HCT116 (cell line): Measurements from ENCODE around the gene ACOT12. TPM values are rescaled to one million over a fixed set of nuclear protein-coding genes. Genes with fewer than 3 reads are reported as not detected.

Experiments
- ATAC-seq: fragments of 200-7000 bp; cut with Tn5 transposase; 2 replicates; pipeline ENCODE4 v1.9.1; 2020; ENCODE audit warnings: mild to moderate bottlenecking, moderate library complexity
- BruUV-seq: library from RNA; stranded (reverse); fragments of 400-500 nt; replicated peaks from 2 replicates; lab custom pipeline; 2021; lab: Mats Ljungman, UMichigan
- CTCF ChIA-PET: fragments of 300-600 bp; sonication (Branson Sonifier 250); formaldehyde crosslinking; loops from one replicate; lab custom pipeline; 2021; ENCODE audit warnings: antibody characterized with exemption; lab: Charles Lee
- POLR2A ChIA-PET: fragments of 300-600, 350-600 bp; sonication (Branson Sonifier 250); formaldehyde crosslinking; loops from one replicate; lab custom pipeline; 2021; ENCODE audit warnings: antibody characterized with exemption; lab: Charles Lee
- RAD21 ChIA-PET, 2 experiments: fragments of 300-600 bp; sonication (Branson Sonifier 250); formaldehyde crosslinking; loops; one replicate each; lab custom pipeline; 2023; ENCODE audit warnings: low total read pairs in 2 of 2; ENCODE audit not compliant: uncharacterized antibody in 2 of 2, unreplicated experiment in 2 of 2, low non-redundant PET in 1 of 2; lab: Charles Lee
- DNase-seq: peaks from one replicate; pipeline ENCODE4 v3.0.0-alpha.2; 2010; ENCODE audit warnings: low read depth, low spot score
- H2AFZ ChIP-seq: fragments of 200-600 bp; shearing (Covaris generic), sonication (generic); 2 replicates; pipeline ENCODE4 v1.6.1; 2017; ENCODE audit warnings: low read depth, mixed run types, mixed read lengths, antibody characterized with exemption, low read length; ENCODE audit not compliant: poor library complexity, severe bottlenecking
- H3K27ac ChIP-seq: 2 replicates; pipeline ENCODE4 v1.5.1; 2012; ENCODE audit warnings: low read depth, low read length
- H3K27me3 ChIP-seq: fragments of 200-600 bp; sonication (generic); 2 replicates; pipeline ENCODE4 v1.6.1; 2016; ENCODE audit warnings: mixed run types, low read length, mixed read lengths; ENCODE audit not compliant: insufficient read depth
- H3K36me3 ChIP-seq, 2 experiments: fragments of 200-500 bp in 1 of 2; fragments of 200-600 bp in 1 of 2; sonication (Bioruptor generic) in 1 of 2; sonication (generic) in 1 of 2; 2 replicates each; pipeline versions ENCODE4 v1.5.1 to v1.6.1; 2014 to 2016; ENCODE audit warnings: low read length in 2 of 2, inconsistent platforms in 1 of 2, mixed read lengths in 1 of 2, mixed run types in 1 of 2; ENCODE audit not compliant: insufficient read depth in 2 of 2, control insufficient read depth in 1 of 2
- H3K4me1 ChIP-seq, 2 experiments: fragments of 200-600 bp in 1 of 2; sonication (generic) in 1 of 2; 2 replicates each; pipeline versions ENCODE4 v1.5.1 to v1.6.1; 2012 to 2017; ENCODE audit warnings: low read length in 2 of 2, inconsistent platforms in 1 of 2, mild to moderate bottlenecking in 1 of 2, mixed read lengths in 1 of 2, mixed run types in 1 of 2, moderate library complexity in 1 of 2; ENCODE audit not compliant: insufficient read depth in 2 of 2, control insufficient read depth in 1 of 2
- H3K4me2 ChIP-seq: fragments of 200-600 bp; sonication (generic); 2 replicates; pipeline ENCODE4 v1.6.1; 2017; ENCODE audit warnings: mixed run types, low read length, mixed read lengths
- H3K4me3 ChIP-seq, 2 experiments: fragments of 200-600 bp in 1 of 2; sonication (generic) in 1 of 2; replicated peaks in 1 of 2; 2 replicates each; pipeline ENCODE4 v1.5.1; 2011 to 2016; ENCODE audit warnings: low read length in 2 of 2, control low read depth in 1 of 2, low read depth in 1 of 2, mild to moderate bottlenecking in 1 of 2, mixed read lengths in 1 of 2, mixed run types in 1 of 2
- H3K79me2 ChIP-seq: fragments of 200-600 bp; sonication (generic); 2 replicates; pipeline ENCODE4 v1.6.1; 2017; ENCODE audit warnings: mild to moderate bottlenecking, mixed run types, low read length, moderate library complexity, mixed read lengths; ENCODE audit not compliant: insufficient read depth
- H3K9ac ChIP-seq: fragments of 200-600 bp; sonication (generic); 2 replicates; pipeline ENCODE4 v1.6.1; 2016; ENCODE audit warnings: low read length, mixed read lengths
- H3K9me2 ChIP-seq: fragments of 200-600 bp; sonication (generic), shearing (Covaris generic); 2 replicates; pipeline ENCODE4 v1.6.1; 2017; ENCODE audit warnings: mixed run types, mild to moderate bottlenecking, moderate library complexity; ENCODE audit not compliant: insufficient read depth
- H3K9me3 ChIP-seq, 2 experiments: fragments of 200-500 bp in 1 of 2; fragments of 200-600 bp in 1 of 2; sonication (Bioruptor generic) in 1 of 2; sonication (generic) in 1 of 2; 2 replicates each; pipeline ENCODE4 v1.6.1; 2014 to 2017; ENCODE audit warnings: low read length in 2 of 2, mixed read lengths in 2 of 2, inconsistent platforms in 1 of 2, low read depth in 1 of 2, mild to moderate bottlenecking in 1 of 2, mixed run types in 1 of 2, moderate library complexity in 1 of 2; ENCODE audit not compliant: control insufficient read depth in 1 of 2, insufficient read depth in 1 of 2
- H4K20me1 ChIP-seq: fragments of 200-600 bp; sonication (generic), shearing (Covaris generic); 2 replicates; pipeline ENCODE4 v1.6.1; 2017; ENCODE audit warnings: mixed run types, mild to moderate bottlenecking, moderate library complexity; ENCODE audit not compliant: insufficient read depth
- CBX3 ChIP-seq: IDR thresholded peaks from 2 replicates; pipeline ENCODE4 v1.6.1; 2012; ENCODE audit warnings: low read depth
- CTCF ChIP-seq, 3 experiments: fragments of 200-600 bp in 1 of 3; sonication (generic) in 1 of 3; IDR thresholded peaks in 2 of 3; conservative IDR thresholded peaks in 1 of 3; 2 replicates each; pipeline ENCODE4 v1.5.1; 2012 to 2017; ENCODE audit warnings: low read depth in 2 of 3, low read length in 2 of 3, antibody characterized with exemption in 1 of 3, borderline replicate concordance in 1 of 3, control low read depth in 1 of 3, mild to moderate bottlenecking in 1 of 3, mixed read lengths in 1 of 3, mixed run types in 1 of 3, moderate library complexity in 1 of 3; ENCODE audit not compliant: insufficient read depth in 1 of 3
- TCF7L2 ChIP-seq: IDR thresholded peaks from 2 replicates; pipeline ENCODE4 v1.7.0; 2011; ENCODE audit warnings: borderline replicate concordance, inconsistent platforms; ENCODE audit not compliant: insufficient read depth, insufficient read length; ENCODE audit errors: extremely low read depth
- intact Hi-C: fragments of 100-400 bp; cut with micrococcal nuclease; formaldehyde crosslinking; loops from 2 replicates; pipeline ENCODE4 v1.10.0; 2022
- total RNA-seq: library from RNA; stranded (reverse); gene quantifications from one replicate; pipeline ENCODE4 v1.2.1, GENCODE V29; 2021; ENCODE audit not compliant: unreplicated experiment
- TF ChIP-seq, protein P1 (sequence below): IDR thresholded peaks from 2 replicates; pipeline ENCODE4 v1.6.1; 2011; ENCODE audit warnings: mild to moderate bottlenecking, low read length, moderate library complexity; ENCODE audit not compliant: insufficient replicate concordance; ENCODE audit errors: extremely low read depth

ACOT12 gene
- total RNA-seq, 1 experiment from 2014 or later: not detected

GRCh38 chr5:81337803-81338202, 56.1 kb downstream of the ACOT12 start:
- no peak for DNase-seq
- intact Hi-C loops: no loop called here
- POLR2A ChIA-PET: no interaction called here

More at GRCh38 chr5:81337803-81338202, 56.1 kb downstream of the ACOT12 start:
- BruUV-seq: no TSS peak
- ATAC-seq: no peak
- H3K9ac ChIP-seq: no peak overlapping the region
- H3K27me3 ChIP-seq: no peaks in the 10 kb centered on the region
- no peaks in the 10 kb centered on the region for H4K20me1 ChIP-seq
- no peak overlapping the region for H2AFZ ChIP-seq
- no peaks in the 10 kb centered on the region for H3K9me2 ChIP-seq
- no peak for TF ChIP-seq CBX3
- no peak for TF ChIP-seq CTCF (IDR thresholded peaks at IDR 0.05 in 2 of 3, conservative IDR thresholded peaks at IDR 0.05 in 1 of 3; ENCODE audit: borderline replicate concordance in 1 of 3, insufficient read depth in 1 of 3, low read depth in 2 of 3, low read length in 2 of 3)
- TF ChIP-seq, protein P1, sequence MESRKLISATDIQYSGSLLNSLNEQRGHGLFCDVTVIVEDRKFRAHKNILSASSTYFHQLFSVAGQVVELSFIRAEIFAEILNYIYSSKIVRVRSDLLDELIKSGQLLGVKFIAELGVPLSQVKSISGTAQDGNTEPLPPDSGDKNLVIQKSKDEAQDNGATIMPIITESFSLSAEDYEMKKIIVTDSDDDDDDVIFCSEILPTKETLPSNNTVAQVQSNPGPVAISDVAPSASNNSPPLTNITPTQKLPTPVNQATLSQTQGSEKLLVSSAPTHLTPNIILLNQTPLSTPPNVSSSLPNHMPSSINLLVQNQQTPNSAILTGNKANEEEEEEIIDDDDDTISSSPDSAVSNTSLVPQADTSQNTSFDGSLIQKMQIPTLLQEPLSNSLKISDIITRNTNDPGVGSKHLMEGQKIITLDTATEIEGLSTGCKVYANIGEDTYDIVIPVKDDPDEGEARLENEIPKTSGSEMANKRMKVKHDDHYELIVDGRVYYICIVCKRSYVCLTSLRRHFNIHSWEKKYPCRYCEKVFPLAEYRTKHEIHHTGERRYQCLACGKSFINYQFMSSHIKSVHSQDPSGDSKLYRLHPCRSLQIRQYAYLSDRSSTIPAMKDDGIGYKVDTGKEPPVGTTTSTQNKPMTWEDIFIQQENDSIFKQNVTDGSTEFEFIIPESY: no peak
- no peak for TF ChIP-seq TCF7L2
- no peak overlapping the region for H3K4me3 ChIP-seq
- H3K9me3 ChIP-seq: no peaks in the 10 kb centered on the region
- ChIA-PET CTCF (no interaction called here), RAD21 (no interaction called here)
- H3K36me3 ChIP-seq: no peaks in the 10 kb centered on the region
- H3K4me2 ChIP-seq: no peak overlapping the region
- H3K79me2 ChIP-seq: no peaks in the 10 kb centered on the region
- H3K4me1 ChIP-seq: no peaks in the 10 kb centered on the region
- H3K27ac ChIP-seq: no peak overlapping the region
